ENCODE data around the gene HACD3. TPM values are rescaled to one million over a fixed set of nuclear protein-coding genes. Genes with fewer than 3 reads are reported as not detected.

HACD3 gene
- total and polyA plus RNA-seq, 2 experiments from 2014 or later: 104 to 119 TPM

GRCh38 chr15:65578904-65579728, 48.9 kb downstream of the HACD3 start:
- Histone ChIP-seq H3K9me2 (ENCODE audit: insufficient read depth) (no peaks in the 10 kb centered on the region), H3K79me2 (ENCODE audit: insufficient read depth) (no peaks in the 10 kb centered on the region), H3K36me3 (ENCODE audit: low read depth) (peaks cover 38% of the 10 kb centered on the region), H3K27ac (no peak overlapping the region), H3K27me3 (replicated peaks; ENCODE audit: insufficient read depth) (no peaks in the 10 kb centered on the region), H2AFZ (no peak overlapping the region), H4K20me1 (ENCODE audit: insufficient read depth) (no peaks in the 10 kb centered on the region), H3K9ac (no peak overlapping the region), H3K4me1 (ENCODE audit: insufficient read depth) (peaks cover 25% of the 10 kb centered on the region), H3K4me2 (ENCODE audit: unreplicated experiment) (no peak overlapping the region), H3K4me3 (no peak overlapping the region), H3F3A (ENCODE audit: insufficient read depth) (peaks cover 56% of the 10 kb centered on the region), H3K9me3 (ENCODE audit: low read depth) (no peaks in the 10 kb centered on the region)
- 73 to 74% methylated on average over 8 of the region's 8 CpGs for WGBS, 2 experiments (ENCODE audit: low coverage in 1 of 2, low lambda C conversion rate in 2 of 2, missing lambda C conversion rate in 2 of 2)
- DNase-seq: no peak
- TF ChIP-seq EZH2phosphoT487 (IDR thresholded peaks at IDR 0.05; ENCODE audit: insufficient read depth, low read depth) (no peak), EZH2 (IDR thresholded peaks at IDR 0.05; ENCODE audit: insufficient read depth, poor library complexity, severe bottlenecking) (no peak)
- in situ Hi-C loops (cut with MboI): no loop called here

- WGBS, 2 experiments (ENCODE audit: low coverage in 1 of 2, low lambda C conversion rate in 2 of 2, missing lambda C conversion rate in 2 of 2): 91 to 94% methylated on average over 3 of the region's 3 CpGs
- Histone ChIP-seq H3F3A (ENCODE audit: insufficient read depth) (peaks cover 52% of the 10 kb centered on the region), H3K4me2 (ENCODE audit: unreplicated experiment) (no peak overlapping the region), H2AFZ (no peak overlapping the region), H3K27me3 (replicated peaks; ENCODE audit: insufficient read depth) (no peaks in the 10 kb centered on the region), H3K4me1 (ENCODE audit: insufficient read depth) (peaks cover 25% of the 10 kb centered on the region), H3K9me2 (ENCODE audit: insufficient read depth) (no peaks in the 10 kb centered on the region), H3K4me3 (no peak overlapping the region), H4K20me1 (ENCODE audit: insufficient read depth) (no peaks in the 10 kb centered on the region), H3K9me3 (ENCODE audit: low read depth) (no peaks in the 10 kb centered on the region), H3K79me2 (ENCODE audit: insufficient read depth) (no peaks in the 10 kb centered on the region), H3K36me3 (ENCODE audit: low read depth) (peaks cover 39% of the 10 kb centered on the region), H3K9ac (no peak overlapping the region), H3K27ac (peak overlapping the region; percentile 27; the same call in 1 of the 2 replicates)
- no peak for DNase-seq
- in situ Hi-C loops (cut with MboI): no loop called here
- no peak for TF ChIP-seq EZH2phosphoT487 (IDR thresholded peaks at IDR 0.05; ENCODE audit: insufficient read depth, low read depth)
- TF ChIP-seq EZH2 (IDR thresholded peaks at IDR 0.05; ENCODE audit: insufficient read depth, poor library complexity, severe bottlenecking): no peak
Measured at GRCh38 chr15:65579762-65580161, 49.5 kb downstream of the HACD3 start.

GRCh38 chr15:65580287-65580686, 50.0 kb downstream of the HACD3 start:
- peak overlapping the region; percentile 31 for H3K9ac ChIP-seq

GRCh38 chr15:65583701-65584100, 53.4 kb downstream of the HACD3 start:
- WGBS, 2 experiments (ENCODE audit: low coverage in 1 of 2, low lambda C conversion rate in 2 of 2, missing lambda C conversion rate in 2 of 2): 86 to 100% methylated on average over 1 of the region's 1 CpG
- Histone ChIP-seq H4K20me1 (ENCODE audit: insufficient read depth) (no peaks in the 10 kb centered on the region), H3K4me2 (ENCODE audit: unreplicated experiment) (no peak overlapping the region), H3K27me3 (replicated peaks; ENCODE audit: insufficient read depth) (no peaks in the 10 kb centered on the region), H3K9ac (no peak overlapping the region), H3K9me2 (ENCODE audit: insufficient read depth) (no peaks in the 10 kb centered on the region), H3K9me3 (ENCODE audit: low read depth) (no peaks in the 10 kb centered on the region), H3F3A (ENCODE audit: insufficient read depth) (peaks cover 21% of the 10 kb centered on the region), H3K4me3 (no peak overlapping the region), H3K4me1 (ENCODE audit: insufficient read depth) (peaks cover 12% of the 10 kb centered on the region), H3K36me3 (ENCODE audit: low read depth) (peaks cover 48% of the 10 kb centered on the region), H2AFZ (no peak overlapping the region), H3K27ac (no peak overlapping the region), H3K79me2 (ENCODE audit: insufficient read depth) (no peaks in the 10 kb centered on the region)
- in situ Hi-C loops (cut with MboI): no loop called here
- no peak for TF ChIP-seq EZH2phosphoT487 (IDR thresholded peaks at IDR 0.05; ENCODE audit: insufficient read depth, low read depth)
- TF ChIP-seq EZH2 (IDR thresholded peaks at IDR 0.05; ENCODE audit: insufficient read depth, poor library complexity, severe bottlenecking): no peak
- peak; percentile 24 for DNase-seq

More at GRCh38 chr15:65580287-65580686, 50.0 kb downstream of the HACD3 start:
- Histone ChIP-seq H3K9me3 (ENCODE audit: low read depth) (no peaks in the 10 kb centered on the region), H3F3A (ENCODE audit: insufficient read depth) (peaks cover 50% of the 10 kb centered on the region), H3K4me2 (ENCODE audit: unreplicated experiment) (peak overlapping the region; percentile 50), H2AFZ (no peak overlapping the region), H3K27ac (peak overlapping the region; percentile 52), H3K9me2 (ENCODE audit: insufficient read depth) (no peaks in the 10 kb centered on the region), H3K27me3 (replicated peaks; ENCODE audit: insufficient read depth) (no peaks in the 10 kb centered on the region), H3K79me2 (ENCODE audit: insufficient read depth) (no peaks in the 10 kb centered on the region), H3K4me1 (ENCODE audit: insufficient read depth) (peaks cover 25% of the 10 kb centered on the region), H3K36me3 (ENCODE audit: low read depth) (peaks cover 40% of the 10 kb centered on the region), H4K20me1 (ENCODE audit: insufficient read depth) (no peaks in the 10 kb centered on the region), H3K4me3 (no peak overlapping the region)
- in situ Hi-C loops (cut with MboI): no loop called here
- TF ChIP-seq EZH2 (IDR thresholded peaks at IDR 0.05; ENCODE audit: insufficient read depth, poor library complexity, severe bottlenecking) (no peak), EZH2phosphoT487 (IDR thresholded peaks at IDR 0.05; ENCODE audit: insufficient read depth, low read depth) (no peak)
- DNase-seq: peak; percentile 89
